ENCODE data around the gene CACNA1G.

GRCh38 chr17:50675627-50676026 lies 115.1 kb downstream of the CACNA1G start:
- TF ChIP-seq, protein P1, sequence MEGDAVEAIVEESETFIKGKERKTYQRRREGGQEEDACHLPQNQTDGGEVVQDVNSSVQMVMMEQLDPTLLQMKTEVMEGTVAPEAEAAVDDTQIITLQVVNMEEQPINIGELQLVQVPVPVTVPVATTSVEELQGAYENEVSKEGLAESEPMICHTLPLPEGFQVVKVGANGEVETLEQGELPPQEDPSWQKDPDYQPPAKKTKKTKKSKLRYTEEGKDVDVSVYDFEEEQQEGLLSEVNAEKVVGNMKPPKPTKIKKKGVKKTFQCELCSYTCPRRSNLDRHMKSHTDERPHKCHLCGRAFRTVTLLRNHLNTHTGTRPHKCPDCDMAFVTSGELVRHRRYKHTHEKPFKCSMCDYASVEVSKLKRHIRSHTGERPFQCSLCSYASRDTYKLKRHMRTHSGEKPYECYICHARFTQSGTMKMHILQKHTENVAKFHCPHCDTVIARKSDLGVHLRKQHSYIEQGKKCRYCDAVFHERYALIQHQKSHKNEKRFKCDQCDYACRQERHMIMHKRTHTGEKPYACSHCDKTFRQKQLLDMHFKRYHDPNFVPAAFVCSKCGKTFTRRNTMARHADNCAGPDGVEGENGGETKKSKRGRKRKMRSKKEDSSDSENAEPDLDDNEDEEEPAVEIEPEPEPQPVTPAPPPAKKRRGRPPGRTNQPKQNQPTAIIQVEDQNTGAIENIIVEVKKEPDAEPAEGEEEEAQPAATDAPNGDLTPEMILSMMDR (IDR thresholded peaks at IDR 0.05), result no peak
- TF ChIP-seq POLR2A (IDR thresholded peaks at IDR 0.05) (no peak), POLR2AphosphoS5 (IDR thresholded peaks at IDR 0.05) (no peak), EP300 (IDR thresholded peaks at IDR 0.05) (no peak)
